ENCODE measurements around the gene MIEN1.
"Not testable (repeated sequence)": the region's sequence is repeated elsewhere in the genome, so short reads cannot be mapped to it uniquely, and the experiment has no call there.

Gene MIEN1

DNA sequence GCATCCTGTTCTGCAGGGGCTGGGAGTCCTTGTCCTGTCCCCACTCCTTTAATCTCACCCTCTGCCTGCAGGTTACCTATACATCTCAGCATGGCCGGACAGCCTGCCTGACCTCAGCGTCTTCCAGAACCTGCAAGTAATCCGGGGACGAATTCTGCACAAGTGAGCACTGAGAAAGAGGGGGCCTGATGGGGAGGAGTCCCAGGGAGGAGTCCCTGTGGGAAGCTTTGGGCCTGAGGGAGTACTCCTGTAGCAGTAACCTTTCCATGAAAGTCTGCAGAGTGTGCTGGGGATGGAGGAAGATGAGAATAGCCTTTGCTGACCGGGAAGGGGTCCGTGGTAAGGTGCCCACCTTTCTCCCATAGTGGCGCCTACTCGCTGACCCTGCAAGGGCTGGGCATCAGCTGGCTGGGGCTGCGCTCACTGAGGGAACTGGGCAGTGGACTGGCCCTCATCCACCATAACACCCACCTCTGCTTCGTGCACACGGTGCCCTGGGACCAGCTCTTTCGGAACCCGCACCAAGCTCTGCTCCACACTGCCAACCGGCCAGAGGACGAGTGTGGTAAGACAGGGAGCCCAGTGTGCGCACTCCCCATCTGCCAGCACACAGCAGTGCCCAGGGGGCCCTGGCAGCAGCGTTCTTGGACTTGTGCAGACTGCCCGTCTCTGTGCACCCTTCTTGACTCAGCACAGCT, 14.8 kb downstream of the MIEN1 start:
- DNase-seq: no peak

DNA sequence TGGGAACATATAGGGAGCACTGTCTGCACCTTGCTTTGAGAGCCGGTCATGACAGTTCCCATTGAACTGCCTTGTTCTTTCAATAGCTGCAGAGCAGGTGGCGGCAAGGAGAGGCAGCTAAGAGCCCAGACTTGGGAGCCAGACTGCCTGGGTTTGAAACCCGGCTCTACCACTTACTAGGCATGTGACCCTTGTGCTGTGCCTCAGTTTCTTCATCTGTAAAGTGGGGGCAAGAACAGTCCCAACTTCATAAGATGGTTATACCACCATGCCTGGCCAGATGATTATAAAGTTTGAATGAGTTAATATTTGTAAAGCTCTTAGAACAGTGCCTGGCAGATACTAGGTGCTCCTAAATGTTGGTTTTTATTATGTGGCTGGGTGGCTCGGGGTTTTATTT, 16.1 kb downstream of the MIEN1 start:
- DNase-seq: no peak

DNA sequence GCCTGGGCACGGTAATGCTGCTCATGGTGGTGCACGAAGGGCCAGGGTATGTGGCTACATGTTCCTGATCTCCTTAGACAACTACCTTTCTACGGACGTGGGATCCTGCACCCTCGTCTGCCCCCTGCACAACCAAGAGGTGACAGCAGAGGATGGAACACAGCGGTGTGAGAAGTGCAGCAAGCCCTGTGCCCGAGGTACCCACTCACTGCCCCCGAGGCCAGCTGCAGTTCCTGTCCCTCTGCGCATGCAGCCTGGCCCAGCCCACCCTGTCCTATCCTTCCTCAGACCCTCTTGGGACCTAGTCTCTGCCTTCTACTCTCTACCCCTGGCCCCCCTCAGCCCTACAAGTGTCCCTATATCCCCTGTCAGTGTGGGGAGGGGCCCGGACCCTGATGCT, 18.5 kb downstream of the MIEN1 start:
- DNase-seq: no peak

- DNase-seq: not testable (repeated sequence)
These were observed 19.3 kb downstream of the MIEN1 start for GRCh38 chr17:39711071-39711470.

DNA sequence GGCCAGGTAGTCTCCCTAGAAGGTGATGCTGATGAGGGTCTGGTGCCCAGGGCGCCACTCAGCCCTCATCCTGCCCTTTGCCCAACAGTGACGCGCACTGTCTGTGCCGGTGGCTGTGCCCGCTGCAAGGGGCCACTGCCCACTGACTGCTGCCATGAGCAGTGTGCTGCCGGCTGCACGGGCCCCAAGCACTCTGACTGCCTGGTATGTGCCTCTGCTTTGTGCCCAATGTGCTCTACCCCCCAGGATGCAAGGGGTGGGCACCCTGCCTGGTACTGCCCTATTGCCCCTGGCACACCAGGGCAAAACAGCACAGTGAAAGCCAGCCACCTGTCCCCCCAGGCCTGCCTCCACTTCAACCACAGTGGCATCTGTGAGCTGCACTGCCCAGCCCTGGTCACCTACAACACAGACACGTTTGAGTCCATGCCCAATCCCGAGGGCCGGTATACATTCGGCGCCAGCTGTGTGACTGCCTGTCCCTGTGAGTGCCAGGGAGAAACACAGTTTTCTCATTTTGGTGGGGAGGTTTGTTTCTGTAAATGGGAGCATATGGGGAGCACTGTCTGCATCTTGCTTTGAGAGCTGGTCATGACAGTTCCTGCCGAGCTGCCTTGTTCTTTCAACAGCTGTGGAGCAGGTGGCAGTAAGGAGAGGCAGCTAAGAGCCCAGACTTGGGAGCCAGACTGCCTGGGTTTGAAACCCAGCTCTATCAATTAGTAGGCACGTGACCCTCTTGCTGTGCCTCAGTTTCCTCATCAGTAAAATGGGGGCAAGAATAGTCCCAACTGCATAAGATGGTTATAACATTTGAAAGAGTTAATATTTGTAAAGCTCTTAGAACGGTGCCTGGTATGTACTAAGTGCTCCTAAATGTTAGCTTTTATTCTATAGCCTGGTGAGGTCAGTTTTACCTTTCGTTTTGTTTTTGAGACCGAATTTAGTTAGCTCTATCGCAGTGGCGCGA, 20.1 kb downstream of the MIEN1 start:
- no peak for DNase-seq

DNA sequence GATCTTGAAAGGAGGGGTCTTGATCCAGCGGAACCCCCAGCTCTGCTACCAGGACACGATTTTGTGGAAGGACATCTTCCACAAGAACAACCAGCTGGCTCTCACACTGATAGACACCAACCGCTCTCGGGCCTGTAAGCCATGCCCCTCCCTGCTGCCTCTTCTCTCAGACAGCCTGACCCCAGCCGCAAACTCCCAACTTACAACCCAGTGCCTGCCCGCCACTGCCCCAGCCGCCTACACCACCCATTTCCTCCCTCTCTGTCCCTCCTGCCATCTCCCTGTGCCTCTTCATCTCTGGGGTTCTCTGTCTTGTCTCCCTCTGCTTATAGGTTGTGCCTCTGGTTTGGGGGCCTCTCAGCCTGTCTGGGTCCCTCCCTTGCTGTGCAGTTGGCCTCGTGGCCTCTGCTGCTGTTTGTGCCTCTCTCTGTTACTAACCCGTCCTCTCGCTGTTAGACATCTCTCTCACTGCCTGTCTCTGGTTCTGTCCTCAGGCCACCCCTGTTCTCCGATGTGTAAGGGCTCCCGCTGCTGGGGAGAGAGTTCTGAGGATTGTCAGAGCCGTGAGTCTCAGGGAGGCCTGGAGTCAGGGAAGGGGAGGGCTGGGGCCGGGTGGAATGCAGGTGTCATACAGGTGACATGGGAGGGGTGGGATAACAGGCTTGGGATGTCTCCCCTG, 20.9 kb downstream of the MIEN1 start:
- no peak for DNase-seq

DNA sequence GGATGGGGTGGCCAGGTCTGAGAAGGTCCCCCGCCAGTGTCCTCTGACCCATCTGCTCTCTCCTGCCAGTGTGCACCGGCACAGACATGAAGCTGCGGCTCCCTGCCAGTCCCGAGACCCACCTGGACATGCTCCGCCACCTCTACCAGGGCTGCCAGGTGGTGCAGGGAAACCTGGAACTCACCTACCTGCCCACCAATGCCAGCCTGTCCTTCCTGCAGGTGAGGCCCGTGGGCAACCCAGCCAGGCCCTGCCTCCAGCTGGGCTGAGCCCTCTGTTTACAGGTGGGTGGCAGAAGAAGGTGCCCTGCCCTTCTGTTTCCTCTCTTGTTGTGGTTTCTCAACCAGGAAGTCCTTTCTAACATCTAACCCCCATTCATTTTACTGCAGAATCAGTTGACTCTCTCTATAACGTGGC, 23.4 kb downstream of the MIEN1 start:
- peak; percentile 82 for DNase-seq

- DNase-seq: no peak
These were observed 23.9 kb downstream of the MIEN1 start for GRCh38 chr17:39706383-39706782.

DNA sequence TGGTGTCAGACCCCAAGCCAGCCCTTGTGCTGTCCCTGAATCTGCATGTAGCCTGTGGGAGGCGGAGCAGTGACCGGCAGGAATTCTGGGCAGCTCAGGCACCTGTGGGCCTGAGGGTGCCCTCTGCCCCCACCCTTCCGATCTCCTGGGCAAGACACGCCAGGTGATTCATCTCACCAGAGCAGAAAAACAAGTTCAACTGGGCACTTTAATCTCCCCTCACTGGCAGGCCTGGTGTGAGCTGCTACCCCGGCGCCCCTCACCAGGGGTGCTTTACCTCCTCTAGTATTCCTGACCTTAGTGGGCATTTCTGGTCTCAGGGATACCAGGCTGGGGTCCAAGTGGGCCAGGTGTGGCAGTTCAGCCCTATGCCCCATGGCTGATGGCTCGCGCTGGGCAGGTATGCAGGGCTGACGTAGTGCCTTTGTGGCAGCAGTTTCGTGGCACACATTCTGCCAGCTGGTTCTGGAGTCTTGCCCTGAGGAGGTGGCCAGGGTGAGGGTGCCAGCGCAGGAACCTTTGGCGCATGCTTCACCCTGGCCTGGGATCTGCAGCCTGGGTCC, 24.5 kb downstream of the MIEN1 start:
- peak; percentile 54 for DNase-seq

DNA sequence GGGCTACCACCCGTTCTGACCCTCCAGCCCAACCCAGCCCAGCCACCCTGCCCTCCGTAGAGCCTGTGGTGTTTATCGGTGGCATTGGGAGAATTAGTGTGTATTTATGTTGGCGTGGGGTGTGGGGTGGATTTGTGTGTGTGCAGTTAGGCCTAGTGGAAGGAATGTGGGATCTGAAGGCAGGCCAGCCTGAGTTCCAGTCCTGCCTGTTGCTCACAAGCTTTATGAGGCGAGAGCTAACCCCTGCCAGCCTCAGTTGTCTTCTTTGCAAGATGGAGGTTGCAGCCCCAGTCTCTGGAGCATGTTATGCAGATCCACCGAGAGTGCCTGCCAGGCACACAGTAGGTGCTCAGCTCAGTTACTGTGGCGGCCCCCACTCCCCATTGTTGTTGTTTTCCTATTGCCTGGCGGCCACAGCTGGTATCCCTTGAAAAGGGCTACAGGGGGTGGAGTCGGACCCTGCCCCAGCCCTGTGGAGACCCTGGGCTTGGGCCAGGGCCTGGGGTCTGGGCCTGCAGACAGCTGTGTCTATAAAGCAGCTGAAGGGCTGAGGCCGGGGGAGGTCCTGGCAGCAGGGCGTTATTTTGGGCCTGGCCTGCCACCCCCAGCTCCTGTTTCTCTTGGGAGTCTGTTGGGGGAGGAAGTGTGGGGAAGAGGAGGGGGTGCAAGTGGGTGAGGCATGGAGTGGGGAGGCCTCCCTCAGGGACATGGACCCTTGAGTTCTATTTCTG, 25.3 kb downstream of the MIEN1 start:
- DNase-seq: no peak

DNA sequence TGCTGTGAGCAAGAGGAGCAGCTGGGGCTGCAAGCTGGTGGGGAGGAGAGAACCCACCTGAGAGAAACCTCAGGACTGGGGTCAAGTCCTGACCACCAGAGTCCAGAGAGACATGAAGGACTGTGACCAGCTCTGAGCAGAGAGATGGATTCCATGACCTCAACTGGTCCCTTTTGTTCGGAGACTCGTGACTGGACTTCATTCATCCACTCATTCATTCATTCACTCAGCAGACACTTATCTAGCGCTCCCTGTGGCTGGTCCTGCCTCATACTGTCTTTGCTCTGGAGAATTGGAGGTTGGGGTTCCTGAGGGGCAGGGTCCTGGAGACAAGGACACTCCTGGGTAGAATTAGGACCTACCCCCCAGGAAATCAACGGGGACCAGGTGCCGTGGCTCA, 26.4 kb downstream of the MIEN1 start:
- DNase-seq: no peak

DNA sequence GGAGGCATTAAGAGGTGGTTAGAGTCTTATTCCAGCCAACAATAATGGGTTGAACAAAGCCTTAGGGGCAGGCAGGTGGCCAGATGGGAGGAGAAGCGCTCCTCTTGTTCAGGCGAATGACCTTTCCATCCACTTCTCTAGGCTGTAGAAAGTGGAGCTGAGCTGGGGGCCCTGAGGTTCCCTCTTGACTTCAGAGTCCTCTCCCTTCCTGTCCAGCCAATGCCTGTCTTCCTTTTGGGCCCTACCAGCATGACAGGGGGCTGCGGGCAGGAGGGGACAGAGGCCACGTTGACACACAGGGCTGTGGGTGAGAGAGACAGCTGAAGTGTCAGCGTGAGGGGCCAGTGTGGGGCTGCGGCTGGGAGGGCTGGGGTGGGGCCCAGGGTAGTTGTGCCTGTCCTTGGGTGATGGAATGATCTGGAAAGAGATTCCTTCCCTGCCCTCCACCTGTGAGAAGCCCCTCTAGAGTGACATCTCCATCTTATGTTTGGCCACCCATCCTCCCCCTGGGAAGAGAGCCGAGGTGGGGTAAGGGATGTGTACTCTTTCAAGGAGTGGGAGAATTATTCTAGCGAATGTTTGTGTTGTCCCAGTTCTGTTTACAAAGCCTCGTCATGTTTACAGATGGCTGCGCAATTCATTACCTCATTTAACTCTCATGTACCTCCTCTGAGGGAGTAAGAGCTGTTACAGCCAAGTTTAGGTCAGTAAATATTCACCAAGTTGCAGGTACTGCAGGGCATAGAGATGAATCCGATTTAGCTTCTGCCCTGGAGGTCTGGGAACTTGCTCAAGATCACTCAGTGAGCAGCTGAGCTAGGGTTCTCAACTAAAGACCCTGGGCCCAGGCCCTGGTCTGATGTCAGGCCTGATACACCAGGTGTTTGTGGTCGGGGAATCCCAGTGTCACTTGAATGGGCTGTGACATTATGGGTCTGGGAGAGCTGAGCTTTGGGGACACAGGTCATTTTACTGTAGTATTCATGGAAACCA, 27.1 kb downstream of the MIEN1 start:
- DNase-seq: peak; percentile 58

- no peak for DNase-seq
These were observed 28.4 kb downstream of the MIEN1 start for GRCh38 chr17:39701784-39702422.

DNA sequence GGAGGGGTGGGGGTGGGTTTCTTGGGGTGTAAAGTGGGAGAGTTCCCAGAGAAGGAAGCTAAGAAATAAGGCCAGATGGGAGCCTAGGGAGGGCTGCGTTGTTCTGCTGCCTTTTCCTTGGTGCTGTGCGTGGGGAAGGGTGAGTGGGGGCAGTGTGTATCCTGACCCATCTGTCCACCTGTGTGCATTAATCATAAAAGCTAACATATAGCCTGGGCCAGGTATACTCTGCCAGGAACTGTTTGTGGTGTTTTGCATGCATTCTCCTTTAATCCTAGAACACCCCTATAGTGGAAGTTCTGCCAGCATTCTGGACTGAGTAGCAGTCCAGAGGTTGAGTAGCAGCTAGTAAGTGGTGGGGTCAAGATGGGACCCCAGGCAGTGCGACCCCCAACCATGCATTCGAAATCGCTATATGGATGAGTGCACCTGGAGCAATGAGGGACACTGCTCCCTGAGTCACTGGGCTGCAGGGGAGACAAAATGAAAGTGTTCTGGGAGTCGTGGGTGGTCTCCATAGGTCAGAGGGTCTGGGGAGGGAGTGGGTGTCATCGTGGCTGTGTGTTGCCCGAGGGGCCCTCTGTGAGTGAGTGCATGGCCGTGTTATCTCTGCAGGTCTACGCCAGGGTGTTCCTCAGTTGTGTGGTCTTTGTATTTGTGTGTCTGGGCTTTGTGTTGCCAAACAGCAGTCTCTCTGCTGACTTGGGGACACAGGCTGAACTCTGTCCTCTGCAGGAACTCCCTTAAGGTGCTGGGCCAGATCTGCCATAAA, 29.1 kb downstream of the MIEN1 start:
- DNase-seq: no peak

- DNase-seq: no peak
These were observed 30.0 kb downstream of the MIEN1 start for GRCh38 chr17:39700148-39700987.

GRCh38 chr17:39699818-39700147, 30.5 kb downstream of the MIEN1 start, which contains the start of gene ERBB2:
ERBB2 (plus strand) TSS chr17:39700064; CDS start chr17:39700239, 175 bp downstream.
- DNase-seq: no peak

DNA sequence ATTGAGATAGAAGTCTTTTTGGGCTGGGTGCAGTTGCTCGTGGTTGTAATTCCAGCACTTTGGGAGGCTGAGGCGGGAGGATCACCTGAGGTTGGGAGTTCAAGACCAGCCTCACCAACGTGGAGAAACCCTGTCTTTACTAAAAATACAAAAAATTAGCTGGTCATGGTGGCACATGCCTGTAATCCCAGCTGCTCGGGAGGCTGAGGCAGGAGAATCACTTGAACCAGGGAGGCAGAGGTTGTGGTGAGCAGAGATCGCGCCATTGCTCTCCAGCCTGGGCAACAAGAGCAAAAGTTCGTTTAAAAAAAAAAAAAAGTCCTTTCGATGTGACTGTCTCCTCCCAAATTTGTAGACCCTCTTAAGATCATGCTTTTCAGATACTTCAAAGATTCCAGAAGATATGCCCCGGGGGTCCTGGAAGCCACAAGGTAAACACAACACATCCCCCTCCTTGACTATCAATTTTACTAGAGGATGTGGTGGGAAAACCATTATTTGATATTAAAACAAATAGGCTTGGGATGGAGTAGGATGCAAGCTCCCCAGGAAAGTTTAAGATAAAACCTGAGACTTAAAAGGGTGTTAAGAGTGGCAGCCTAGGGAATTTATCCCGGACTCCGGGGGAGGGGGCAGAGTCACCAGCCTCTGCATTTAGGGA, 31.0 kb downstream of the MIEN1 start:
- not testable (repeated sequence) for DNase-seq

GRCh38 chr17:39697961-39698360, 32.4 kb downstream of the MIEN1 start:
- no peak for DNase-seq
